ENCODE results near the gene ENO1.

Gene ENO1

DNA sequence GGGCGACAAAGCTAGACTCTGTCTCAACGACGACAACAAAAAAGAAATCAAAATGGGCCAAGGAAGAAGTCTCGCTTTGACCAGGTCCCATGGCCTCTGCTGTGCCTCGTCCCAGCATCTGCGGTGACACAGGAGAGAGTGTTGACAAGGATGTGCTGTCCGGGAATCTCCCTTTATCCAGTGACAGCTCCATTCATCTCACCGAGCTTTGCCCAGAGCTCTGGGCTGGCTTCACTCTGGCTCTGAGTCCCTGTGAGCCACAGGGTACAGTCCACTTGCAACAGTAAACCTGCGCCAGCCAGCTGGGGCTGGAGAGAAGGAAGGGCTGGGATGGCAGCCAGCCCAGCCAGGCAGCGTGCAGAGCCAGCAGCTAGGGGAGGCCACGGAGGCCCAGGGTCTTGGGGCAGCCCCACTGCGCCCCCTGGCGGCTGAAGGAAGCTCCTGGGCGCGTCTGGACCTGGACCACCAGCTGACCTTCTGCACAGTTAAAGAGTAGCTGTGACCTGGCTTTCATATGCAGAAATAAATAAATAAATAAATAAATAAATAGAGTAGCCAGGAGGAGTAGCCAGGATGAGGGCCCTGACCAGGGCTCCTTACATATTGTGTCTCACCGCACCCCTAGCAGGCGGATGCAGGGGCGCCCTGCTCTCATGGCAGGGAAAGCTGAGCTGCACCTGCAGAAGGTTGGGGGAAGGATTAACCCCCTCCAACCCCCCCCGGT is 29.7 kb downstream of the ENO1 start:
- no peak overlapping the region for H3K4me3 ChIP-seq (ENCODE audit: low read depth, low read length)
- peak; percentile 81 for DNase-seq (ENCODE audit: low read depth)
- no peak for TF ChIP-seq POLR2A (IDR thresholded peaks at IDR 0.05; ENCODE audit: extremely low read depth, insufficient read length)
- TF ChIP-seq, protein P1, sequence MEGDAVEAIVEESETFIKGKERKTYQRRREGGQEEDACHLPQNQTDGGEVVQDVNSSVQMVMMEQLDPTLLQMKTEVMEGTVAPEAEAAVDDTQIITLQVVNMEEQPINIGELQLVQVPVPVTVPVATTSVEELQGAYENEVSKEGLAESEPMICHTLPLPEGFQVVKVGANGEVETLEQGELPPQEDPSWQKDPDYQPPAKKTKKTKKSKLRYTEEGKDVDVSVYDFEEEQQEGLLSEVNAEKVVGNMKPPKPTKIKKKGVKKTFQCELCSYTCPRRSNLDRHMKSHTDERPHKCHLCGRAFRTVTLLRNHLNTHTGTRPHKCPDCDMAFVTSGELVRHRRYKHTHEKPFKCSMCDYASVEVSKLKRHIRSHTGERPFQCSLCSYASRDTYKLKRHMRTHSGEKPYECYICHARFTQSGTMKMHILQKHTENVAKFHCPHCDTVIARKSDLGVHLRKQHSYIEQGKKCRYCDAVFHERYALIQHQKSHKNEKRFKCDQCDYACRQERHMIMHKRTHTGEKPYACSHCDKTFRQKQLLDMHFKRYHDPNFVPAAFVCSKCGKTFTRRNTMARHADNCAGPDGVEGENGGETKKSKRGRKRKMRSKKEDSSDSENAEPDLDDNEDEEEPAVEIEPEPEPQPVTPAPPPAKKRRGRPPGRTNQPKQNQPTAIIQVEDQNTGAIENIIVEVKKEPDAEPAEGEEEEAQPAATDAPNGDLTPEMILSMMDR (IDR thresholded peaks at IDR 0.05; ENCODE audit: low read depth, low read length): peak; percentile 86

DNA sequence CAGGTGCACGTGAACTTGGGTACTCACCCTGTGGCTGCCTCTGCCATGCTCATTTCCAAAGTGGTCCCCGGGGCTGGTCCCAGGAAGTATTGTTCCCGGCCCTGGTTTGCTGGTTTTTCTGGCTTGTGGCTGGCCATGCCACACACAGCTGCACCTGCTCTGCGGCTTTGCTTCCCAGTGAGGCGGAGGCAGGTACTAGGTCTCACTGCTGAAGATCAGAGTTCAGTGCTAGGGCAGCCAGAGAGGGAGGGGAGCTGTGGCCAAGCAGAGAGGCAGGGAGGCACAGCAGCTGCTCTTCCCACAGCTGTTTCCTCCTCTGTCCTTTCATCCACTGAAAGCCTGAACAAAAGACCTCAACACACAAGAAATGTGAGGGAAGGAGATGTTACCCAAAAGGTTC is 30.5 kb downstream of the ENO1 start:
- no peak for DNase-seq (ENCODE audit: low read depth)
- no peak overlapping the region for H3K4me3 ChIP-seq (ENCODE audit: low read depth, low read length)
- no peak for TF ChIP-seq POLR2A (IDR thresholded peaks at IDR 0.05; ENCODE audit: extremely low read depth, insufficient read length)

DNA sequence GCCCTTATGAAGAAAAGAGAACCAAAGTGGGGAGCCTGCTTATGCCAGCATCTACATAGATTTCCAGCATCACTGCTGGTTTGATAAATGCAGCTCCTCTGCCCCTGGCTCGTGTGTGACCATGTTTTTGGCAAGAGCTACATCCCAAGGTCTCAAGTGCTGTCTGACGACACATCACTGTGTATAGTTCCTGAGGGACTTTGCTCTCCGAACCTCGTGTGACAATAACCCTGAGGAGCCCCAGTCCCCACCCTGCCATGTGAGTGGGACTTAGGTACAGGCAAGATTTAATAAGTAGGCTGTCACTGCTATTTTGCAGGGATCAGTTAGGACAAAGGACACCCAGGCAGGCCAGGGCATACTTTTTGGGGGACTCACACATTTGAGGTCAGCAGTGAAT is 32.2 kb downstream of the ENO1 start:
- no peak for TF ChIP-seq POLR2A (IDR thresholded peaks at IDR 0.05; ENCODE audit: extremely low read depth, insufficient read length)
- no peak for TF ChIP-seq MAX (IDR thresholded peaks at IDR 0.05; ENCODE audit: low read depth, low read length)
- TF ChIP-seq MYC (IDR thresholded peaks at IDR 0.05; ENCODE audit: low read depth, low read length): no peak
- TF ChIP-seq, protein P1 (IDR thresholded peaks at IDR 0.05; ENCODE audit: low read depth, low read length): no peak
- DNase-seq (ENCODE audit: low read depth): no peak
- no peak overlapping the region for H3K4me3 ChIP-seq (ENCODE audit: low read depth, low read length)

DNA sequence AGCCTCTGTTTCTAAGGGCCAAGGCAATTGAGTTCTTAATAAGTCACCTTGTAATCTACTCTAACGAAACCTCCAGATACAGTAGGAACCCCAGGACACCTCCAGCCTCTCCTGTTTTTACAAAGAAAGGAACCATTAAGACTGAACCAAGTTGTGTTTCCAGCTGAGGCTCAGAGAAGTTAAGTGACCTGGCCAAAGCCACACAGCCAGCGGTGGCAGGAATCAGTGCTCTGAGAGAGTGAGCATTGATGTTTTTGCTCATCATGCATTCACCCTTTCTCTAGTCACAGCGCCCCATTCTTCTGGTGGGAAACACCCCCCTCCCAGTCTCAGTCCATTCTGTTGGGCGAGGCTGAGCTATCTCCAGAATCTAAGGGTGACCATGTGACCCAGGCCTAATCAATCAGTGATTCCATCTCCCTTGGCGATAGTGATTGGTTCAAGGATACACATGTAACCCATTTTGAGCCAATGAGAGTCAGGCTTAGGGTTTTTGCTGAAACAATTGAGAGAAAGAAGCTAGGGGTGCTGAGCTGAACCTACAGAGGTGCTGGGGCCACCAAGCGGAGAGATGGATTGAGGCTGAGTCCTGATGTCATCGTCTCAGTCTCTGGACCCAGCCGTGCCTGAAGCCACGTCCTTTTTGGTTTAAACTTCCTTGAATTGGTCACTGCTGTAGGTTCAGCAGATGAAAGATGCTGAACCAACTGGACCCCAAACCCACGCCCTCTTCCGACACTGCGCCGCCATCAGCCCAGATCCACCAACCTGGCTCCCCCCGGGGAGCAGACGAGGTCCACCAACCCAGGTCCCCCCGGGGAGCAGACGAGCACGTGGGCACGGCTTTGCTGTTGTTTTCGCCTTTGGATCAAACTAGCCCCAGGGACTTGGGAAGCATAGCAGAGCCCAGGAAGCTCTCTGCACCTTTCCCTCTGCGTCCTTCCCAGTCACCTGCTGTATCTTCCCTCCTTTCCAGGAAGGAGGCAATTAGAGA is 33.1 kb downstream of the ENO1 start:
- TF ChIP-seq MAX (IDR thresholded peaks at IDR 0.05; ENCODE audit: low read depth, low read length) (no peak), POLR2A (IDR thresholded peaks at IDR 0.05; ENCODE audit: extremely low read depth, insufficient read length) (no peak), MYC (IDR thresholded peaks at IDR 0.05; ENCODE audit: low read depth, low read length) (no peak)
- TF ChIP-seq, protein P1 (IDR thresholded peaks at IDR 0.05; ENCODE audit: low read depth, low read length): no peak
- DNase-seq (ENCODE audit: low read depth): no peak
- H3K4me3 ChIP-seq (ENCODE audit: low read depth, low read length): no peak overlapping the region

GRCh38 chr1:8844501-8845006 is 33.9 kb downstream of the ENO1 start:
- no peak overlapping the region for H3K4me3 ChIP-seq (ENCODE audit: low read depth, low read length)
- TF ChIP-seq, protein P1 (IDR thresholded peaks at IDR 0.05; ENCODE audit: low read depth, low read length): no peak
- TF ChIP-seq MYC (IDR thresholded peaks at IDR 0.05; ENCODE audit: low read depth, low read length) (no peak), MAX (IDR thresholded peaks at IDR 0.05; ENCODE audit: low read depth, low read length) (no peak), POLR2A (IDR thresholded peaks at IDR 0.05; ENCODE audit: extremely low read depth, insufficient read length) (no peak)
- no peak for DNase-seq (ENCODE audit: low read depth)

GRCh38 chr1:8841395-8841794 is 37.1 kb downstream of the ENO1 start:
- DNase-seq (ENCODE audit: low read depth): no peak
- TF ChIP-seq MYC (IDR thresholded peaks at IDR 0.05; ENCODE audit: low read depth, low read length): no peak
- TF ChIP-seq POLR2A (IDR thresholded peaks at IDR 0.05; ENCODE audit: extremely low read depth, insufficient read length): no peak
- no peak for TF ChIP-seq MAX (IDR thresholded peaks at IDR 0.05; ENCODE audit: low read depth, low read length)
- TF ChIP-seq, protein P1 (IDR thresholded peaks at IDR 0.05; ENCODE audit: low read depth, low read length): no peak
- H3K4me3 ChIP-seq (ENCODE audit: low read depth, low read length): no peak overlapping the region
